Tibial artery (tissue), 4 donors: ENCODE results near the gene VIPR1.
A peak's percentile ranks its signal among the peaks of the same experiment; 100 is the strongest.

ENCODE experiments used
- DNase-seq, 2 donors: peaks; one replicate each; pipeline ENCODE4 v3.0.0-alpha.2; 2019
- H3K27ac ChIP-seq, 2 donors: fragments of 200-600 bp; sonication (generic) in 1 of 2; 1 replicate in 1 of 2; 2 replicates in 1 of 2; pipeline ENCODE4 v1.5.1; 2018 to 2019; ENCODE audit warnings: mild to moderate bottlenecking in 1 of 2
- H3K27me3 ChIP-seq, 2 donors: fragments of 200-600 bp; sonication (generic) in 1 of 2; one replicate each; pipeline versions ENCODE4 v1.5.1 to v1.6.0; 2016 to 2019
- H3K36me3 ChIP-seq, 3 donors: fragments of 200-600 bp; sonication (generic) in 2 of 3; one replicate each; pipeline ENCODE4 v1.5.1; 2016 to 2019; ENCODE audit warnings: mild to moderate bottlenecking in 2 of 3
- H3K4me1 ChIP-seq, 4 donors: fragments of 200-600 bp; sonication (generic) in 2 of 4; 1 replicate in 3 of 4; 2 replicates in 1 of 4; pipeline ENCODE4 v1.5.1; 2016 to 2019
- H3K4me3 ChIP-seq, 2 donors: fragments of 200-600 bp; sonication (generic) in 1 of 2; 1 replicate in 1 of 2; 2 replicates in 1 of 2; pipeline ENCODE4 v1.5.1; 2018 to 2019; ENCODE audit warnings: mild to moderate bottlenecking in 2 of 2
- H3K9me3 ChIP-seq, 3 donors: fragments of 200-600 bp; sonication (generic) in 1 of 3; one replicate each; pipeline ENCODE4 v1.5.1; 2016 to 2019
- intact Hi-C: fragments of 100-400 bp; cut with DNase I; formaldehyde crosslinking; loops from one replicate; pipeline ENCODE4 v1.15.0; 2023; ENCODE audit warnings: low total_unique reads
- TF ChIP-seq, protein P1 (sequence below), 2 experiments: fragments of 200-600 bp in 1 of 2; fragments of 450-650 bp in 1 of 2; IDR thresholded peaks; one replicate each; pipeline ENCODE4 v1.5.1; 2017 to 2019; ENCODE audit warnings: antibody characterized with exemption in 2 of 2, mild to moderate bottlenecking in 1 of 2, moderate library complexity in 1 of 2

The VIPR1 gene

GRCh38 chr3:42581709-42582473, 79.4 kb downstream of the VIPR1 start, which contains the start of gene SEC22C:
Gene SEC22C, minus strand, starts transcription at chr3:42581967. Its CDS starts 12,921 bp downstream, at chr3:42569046.
- Histone ChIP-seq H3K9me3 (no peaks in the 10 kb centered on the region), H3K27me3 (no peaks in the 10 kb centered on the region), H3K36me3 (no peaks in the 10 kb centered on the region), H3K4me3 (peak within 1 kb of the TSS; percentile 73 to 88), H3K27ac (peak within 1 kb of the TSS; percentile 86 to 93), H3K4me1 (peaks cover 0 to 20% (median 16%) of the 10 kb centered on the region in 4 donors)
- TF ChIP-seq, protein P1, sequence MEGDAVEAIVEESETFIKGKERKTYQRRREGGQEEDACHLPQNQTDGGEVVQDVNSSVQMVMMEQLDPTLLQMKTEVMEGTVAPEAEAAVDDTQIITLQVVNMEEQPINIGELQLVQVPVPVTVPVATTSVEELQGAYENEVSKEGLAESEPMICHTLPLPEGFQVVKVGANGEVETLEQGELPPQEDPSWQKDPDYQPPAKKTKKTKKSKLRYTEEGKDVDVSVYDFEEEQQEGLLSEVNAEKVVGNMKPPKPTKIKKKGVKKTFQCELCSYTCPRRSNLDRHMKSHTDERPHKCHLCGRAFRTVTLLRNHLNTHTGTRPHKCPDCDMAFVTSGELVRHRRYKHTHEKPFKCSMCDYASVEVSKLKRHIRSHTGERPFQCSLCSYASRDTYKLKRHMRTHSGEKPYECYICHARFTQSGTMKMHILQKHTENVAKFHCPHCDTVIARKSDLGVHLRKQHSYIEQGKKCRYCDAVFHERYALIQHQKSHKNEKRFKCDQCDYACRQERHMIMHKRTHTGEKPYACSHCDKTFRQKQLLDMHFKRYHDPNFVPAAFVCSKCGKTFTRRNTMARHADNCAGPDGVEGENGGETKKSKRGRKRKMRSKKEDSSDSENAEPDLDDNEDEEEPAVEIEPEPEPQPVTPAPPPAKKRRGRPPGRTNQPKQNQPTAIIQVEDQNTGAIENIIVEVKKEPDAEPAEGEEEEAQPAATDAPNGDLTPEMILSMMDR (IDR thresholded peaks at IDR 0.05) = no peak
- DNase-seq = peak; percentile 96 to 97
- intact Hi-C loops = loop anchor here (5.0 kb wide), 1 partner anchor 165 kb away; no protein-coding TSS in a partner anchor

- H3K36me3 ChIP-seq = no peaks in the 10 kb centered on the region
- intact Hi-C loops = loop anchor here (5.0 kb wide), 1 partner anchor 165 kb away; no protein-coding TSS in a partner anchor
- H3K27me3 ChIP-seq = no peaks in the 10 kb centered on the region
- peak overlapping the region; percentile 73 to 88 for H3K4me3 ChIP-seq
- peak overlapping the region; percentile 86 to 93 for H3K27ac ChIP-seq
- no peaks in the 10 kb centered on the region for H3K9me3 ChIP-seq
- DNase-seq = no peak
- TF ChIP-seq, protein P1 (IDR thresholded peaks at IDR 0.05) = no peak
- peaks cover 0 to 20% (median 16%) of the 10 kb centered on the region in 4 donors for H3K4me1 ChIP-seq
Measured at GRCh38 chr3:42582474-42583070, 80.1 kb downstream of the VIPR1 start.
